ENCODE measurements around the gene ARL8A. TPM values are rescaled to one million over a fixed set of nuclear protein-coding genes. Genes with fewer than 3 reads are reported as not detected.
"Not testable (repeated sequence)": the region's sequence is repeated elsewhere in the genome, so short reads cannot be mapped to it uniquely, and the experiment has no call there.

The ARL8A gene
- total and polyA plus RNA-seq, 8 donors: 7.8 to 34.5 (median 20.9) TPM

DNA sequence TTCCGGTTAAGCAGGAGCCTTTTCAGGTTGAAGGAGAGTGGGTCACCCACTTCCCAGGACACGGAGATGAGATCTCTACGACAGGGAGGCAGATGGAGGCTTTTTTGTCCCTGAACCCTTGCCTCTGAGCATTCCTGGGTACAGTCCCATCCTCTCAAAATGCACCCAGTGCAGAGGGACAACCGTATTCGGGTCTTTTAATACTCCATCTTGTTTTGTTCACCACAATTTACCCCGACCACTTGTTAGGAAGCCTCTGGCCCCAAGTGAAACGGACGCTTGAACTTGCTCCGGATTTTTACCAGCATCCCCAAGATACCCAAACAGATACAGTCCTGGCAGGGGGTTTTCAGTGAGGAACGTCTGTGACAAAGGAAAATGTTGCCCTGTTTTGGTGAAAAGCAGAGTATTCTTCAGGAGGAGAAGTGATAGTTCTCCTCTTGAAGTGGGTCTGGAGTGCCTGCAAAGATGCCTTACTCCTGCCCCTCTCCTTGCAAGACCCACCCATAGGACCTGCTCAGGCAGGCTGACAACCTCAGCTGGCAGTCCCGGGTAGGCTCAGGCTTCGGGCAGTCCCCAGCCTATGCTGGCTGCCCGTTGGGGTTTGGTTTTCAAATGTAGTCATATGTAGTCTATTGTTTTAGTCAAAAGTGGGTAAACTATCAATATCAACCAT lies 669 bp upstream of the ARL8A start:
- Histone ChIP-seq H3K36me3 (peaks cover 0 to 9% (median 0%) of the 10 kb centered on the region in 4 donors), H3K4me3 (peak overlapping the region; percentile 81 to 96 (median 94)), H3K9me3 (no peaks in the 10 kb centered on the region), H3K27ac (peak overlapping the region; percentile 91 to 97 (median 93)), H3K4me1 (peaks cover 21 to 41% (median 33%) of the 10 kb centered on the region in 4 donors), H3K27me3 (no peaks in the 10 kb centered on the region)
- WGBS, 5 donors: 3 to 6% (median 4%) methylated on average over 13 of the region's 13 CpGs
- intact Hi-C loops (cut with DNase I; ENCODE audit: low total_unique reads): no loop called here
- TF ChIP-seq EP300 (IDR thresholded peaks at IDR 0.05) (no peak), POLR2AphosphoS5 (IDR thresholded peaks at IDR 0.05) (no peak), POLR2A (IDR thresholded peaks at IDR 0.05) (no peak), CTCF (IDR thresholded peaks at IDR 0.05) (no peak)
- DNase-seq: peak in 1 of 2 donors; percentile 40

DNA sequence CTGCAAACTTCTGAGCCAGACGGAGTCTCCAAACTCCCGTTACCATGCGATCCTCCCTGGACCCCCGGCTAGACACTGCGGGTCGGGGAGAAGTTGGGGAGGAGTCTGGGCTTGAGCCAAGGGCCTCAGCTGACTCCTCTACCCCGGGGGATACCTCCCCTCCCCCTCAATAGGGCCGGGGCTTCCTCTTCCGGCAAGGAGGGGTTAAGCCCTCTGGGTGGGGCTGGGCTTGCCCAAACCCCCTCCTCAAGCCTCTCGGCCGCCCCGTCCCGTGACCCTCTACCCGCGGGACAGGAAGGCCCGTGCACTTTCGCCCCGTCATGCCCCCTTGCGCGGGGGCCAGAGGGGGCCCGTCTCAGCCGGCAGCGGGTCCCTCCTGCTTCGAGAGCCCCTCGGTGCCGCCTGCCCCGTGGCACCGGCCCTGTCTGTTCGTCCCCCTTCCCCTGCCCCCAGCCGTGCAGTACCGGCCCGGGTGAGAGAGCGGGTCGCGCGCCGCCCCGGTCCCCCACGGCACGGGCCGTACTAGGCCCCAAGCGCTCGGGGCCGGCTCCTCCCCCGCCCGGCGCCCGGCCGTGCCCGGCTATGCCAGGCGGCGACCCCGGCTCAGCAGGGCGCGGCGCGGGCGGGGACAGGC lies 652 bp downstream of the ARL8A start:
- no peak for TF ChIP-seq CTCF (IDR thresholded peaks at IDR 0.05)
- no peak for TF ChIP-seq EP300 (IDR thresholded peaks at IDR 0.05)
- TF ChIP-seq POLR2AphosphoS5 (IDR thresholded peaks at IDR 0.05): no peak
- TF ChIP-seq POLR2A (IDR thresholded peaks at IDR 0.05): no peak
- 0 to 1% (median 1%) methylated on average over 26 to 58 of the region's 58 CpGs for WGBS, 5 donors
- peak in 1 of 2 donors; percentile 75 for DNase-seq
- Histone ChIP-seq H3K27ac (peak overlapping the region; percentile 91 to 97 (median 93)), H3K27me3 (no peaks in the 10 kb centered on the region), H3K36me3 (peaks cover 0 to 15% (median 1%) of the 10 kb centered on the region in 4 donors), H3K4me1 (peaks cover 21 to 43% (median 36%) of the 10 kb centered on the region in 4 donors), H3K4me3 (peak overlapping the region; percentile 81 to 96 (median 94)), H3K9me3 (no peaks in the 10 kb centered on the region)
- intact Hi-C loops (cut with DNase I; ENCODE audit: low total_unique reads): no loop called here

DNA sequence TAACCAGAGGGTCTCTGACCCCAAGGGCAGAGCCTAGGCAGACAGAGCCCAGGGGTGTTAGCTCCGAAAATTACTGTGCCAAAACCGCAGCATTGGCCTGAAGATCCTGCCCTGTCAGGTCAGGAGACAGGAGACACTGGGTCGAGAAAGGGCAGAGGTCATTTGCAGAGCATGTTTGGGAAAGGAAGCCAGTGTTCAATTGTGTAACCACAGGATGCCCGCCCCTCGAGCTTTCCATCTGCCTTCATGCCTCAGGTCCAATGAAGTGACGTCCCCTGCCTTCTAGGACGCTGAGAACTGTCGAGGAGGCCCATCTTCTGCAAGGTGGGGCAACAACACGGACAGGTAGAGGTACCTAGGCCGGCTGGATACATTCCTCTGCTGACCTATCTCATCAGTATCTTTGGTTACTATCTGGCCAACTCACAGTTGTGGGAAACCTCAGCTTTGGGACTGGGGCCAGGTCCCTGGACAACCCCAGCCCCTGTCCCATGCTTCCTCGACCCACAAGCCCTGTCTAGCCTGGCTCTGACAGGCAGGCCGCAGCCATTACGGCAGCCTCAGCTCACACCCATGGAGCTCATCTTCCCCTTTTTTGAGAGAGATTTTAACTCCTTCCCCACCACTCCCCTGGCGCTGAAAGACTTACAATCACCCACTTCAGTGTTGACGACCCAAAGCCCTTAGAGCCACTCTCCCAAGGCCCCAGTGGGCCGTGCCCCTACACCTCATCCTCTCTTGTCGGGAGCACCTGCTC lies 1.3 kb downstream of the ARL8A start:
- intact Hi-C loops (cut with DNase I; ENCODE audit: low total_unique reads): no loop called here
- TF ChIP-seq CTCF (IDR thresholded peaks at IDR 0.05): no peak
- H3K4me3 ChIP-seq: peak overlapping the region; percentile 81 to 96 (median 94)
- no peaks in the 10 kb centered on the region for H3K27me3 ChIP-seq
- DNase-seq: peak in 1 of 2 donors; percentile 61
- 4 to 11% (median 7%) methylated on average over 17 of the region's 17 CpGs for WGBS, 5 donors
- peaks cover 0 to 19% (median 6%) of the 10 kb centered on the region in 4 donors for H3K36me3 ChIP-seq
- H3K4me1 ChIP-seq: peaks cover 21 to 43% (median 36%) of the 10 kb centered on the region in 4 donors
- peak overlapping the region; percentile 91 to 97 (median 93) for H3K27ac ChIP-seq
- no peaks in the 10 kb centered on the region for H3K9me3 ChIP-seq

DNA sequence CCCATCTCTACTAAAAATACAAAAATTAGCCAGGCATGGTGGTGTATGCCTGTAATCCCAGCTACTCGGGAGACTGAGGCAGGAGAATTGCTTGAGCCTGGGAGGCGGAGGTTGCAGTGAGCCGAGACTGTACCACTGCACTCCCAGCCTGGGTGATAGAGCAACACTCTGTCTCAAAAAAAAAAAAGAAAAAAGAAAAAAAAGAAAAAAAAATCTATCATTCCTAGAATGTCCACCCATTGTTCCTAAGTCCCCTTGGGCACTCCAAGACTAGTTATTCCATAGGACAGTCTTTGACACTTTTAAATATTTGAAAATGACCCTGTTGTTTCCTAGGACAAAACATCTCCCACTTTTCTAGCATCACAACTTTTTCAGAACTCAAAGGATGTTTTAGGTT lies 3.1 kb downstream of the ARL8A start:
- intact Hi-C loops (cut with DNase I; ENCODE audit: low total_unique reads): not testable (repeated sequence)

More for the DNA sequence above, 3.1 kb downstream of the ARL8A start:
- not testable (repeated sequence) for H3K27me3 ChIP-seq, H3K9me3 ChIP-seq, H3K4me3 ChIP-seq, DNase-seq
- Histone ChIP-seq H3K36me3 (peaks cover 10 to 36% (median 24%) of the 10 kb centered on the region in 4 donors), H3K4me1 (peaks cover 21 to 43% (median 36%) of the 10 kb centered on the region in 4 donors), H3K27ac (peak overlapping the region in 1 of 5 donors; percentile 10)
- WGBS, 5 donors: 91 to 100% (median 93%) methylated on average over 3 of the region's 3 CpGs
